OCI-LY3 (cell line): ENCODE data around the gene ARHGAP26.
A peak's percentile ranks its signal among the peaks of the same experiment; 100 is the strongest.

Experiments used
- H2AFZ ChIP-seq: fragments of 200-600, 300-600 bp; shearing (Covaris generic); 2 replicates; pipeline ENCODE4 v1.6.0; 2014; ENCODE audit warnings: antibody characterized with exemption, low read depth, low read length
- H3K27ac ChIP-seq: fragments of 200-600, 300-600 bp; sonication (generic); 2 replicates; pipeline ENCODE4 v1.5.1; 2014; ENCODE audit warnings: mild to moderate bottlenecking, low read length, moderate library complexity, mixed read lengths
- H3K27me3 ChIP-seq: fragments of 200-600, 300-600 bp; sonication (generic); 2 replicates; pipeline ENCODE4 v1.6.1; 2014; ENCODE audit warnings: low read depth, low read length, mixed read lengths
- H3K36me3 ChIP-seq: fragments of 200-600, 300-600 bp; sonication (generic); replicated peaks from 2 replicates; pipeline ENCODE3; 2014; ENCODE audit warnings: low read depth, low read length, mixed read lengths
- H3K4me1 ChIP-seq: fragments of 300-600, 200-600 bp; sonication (generic); 2 replicates; pipeline ENCODE4 v1.6.1; 2014; ENCODE audit warnings: low read length, mixed read lengths
- H3K4me2 ChIP-seq: fragments of 200-600, 300-600 bp; sonication (generic); 2 replicates; pipeline ENCODE4 v1.6.1; 2014; ENCODE audit warnings: low read length, mixed read lengths
- H3K4me3 ChIP-seq: fragments of 300-600, 200-600 bp; sonication (generic); 2 replicates; pipeline ENCODE4 v1.5.1; 2014; ENCODE audit warnings: antibody characterized with exemption, mild to moderate bottlenecking, low read length, moderate library complexity
- H3K79me2 ChIP-seq: fragments of 300-600, 200-600 bp; shearing (Covaris generic); 2 replicates; pipeline ENCODE4 v1.6.1; 2014; ENCODE audit warnings: mild to moderate bottlenecking, low read length, mixed read lengths
- H3K9ac ChIP-seq: fragments of 300-600, 200-600 bp; shearing (Covaris generic); 2 replicates; pipeline ENCODE4 v1.6.0; 2014; ENCODE audit warnings: mild to moderate bottlenecking, low read length, moderate library complexity
- H3K9me3 ChIP-seq: fragments of 200-600, 300-600 bp; shearing (Covaris generic); 2 replicates; pipeline ENCODE4 v1.6.1; 2014; ENCODE audit warnings: low read length, mixed read lengths; ENCODE audit not compliant: insufficient read depth
- H4K20me1 ChIP-seq: fragments of 200-600, 300-600 bp; sonication (generic); 2 replicates; pipeline ENCODE4 v1.6.1; 2016; ENCODE audit warnings: low read length, mixed read lengths; ENCODE audit not compliant: insufficient read depth
- EZH2phosphoT487 ChIP-seq: fragments of 200-600 bp; shearing (Covaris generic); IDR thresholded peaks from 2 replicates; pipeline ENCODE4 v1.6.1; 2018; ENCODE audit warnings: antibody characterized with exemption, mixed run types, low read depth
- TF ChIP-seq, protein P1 (sequence below): fragments of 200-600, 300-600 bp; sonication (generic); IDR thresholded peaks from 2 replicates; pipeline ENCODE4 v1.5.1; 2014; ENCODE audit warnings: antibody characterized with exemption, low read length, low read depth

ARHGAP26 gene

DNA sequence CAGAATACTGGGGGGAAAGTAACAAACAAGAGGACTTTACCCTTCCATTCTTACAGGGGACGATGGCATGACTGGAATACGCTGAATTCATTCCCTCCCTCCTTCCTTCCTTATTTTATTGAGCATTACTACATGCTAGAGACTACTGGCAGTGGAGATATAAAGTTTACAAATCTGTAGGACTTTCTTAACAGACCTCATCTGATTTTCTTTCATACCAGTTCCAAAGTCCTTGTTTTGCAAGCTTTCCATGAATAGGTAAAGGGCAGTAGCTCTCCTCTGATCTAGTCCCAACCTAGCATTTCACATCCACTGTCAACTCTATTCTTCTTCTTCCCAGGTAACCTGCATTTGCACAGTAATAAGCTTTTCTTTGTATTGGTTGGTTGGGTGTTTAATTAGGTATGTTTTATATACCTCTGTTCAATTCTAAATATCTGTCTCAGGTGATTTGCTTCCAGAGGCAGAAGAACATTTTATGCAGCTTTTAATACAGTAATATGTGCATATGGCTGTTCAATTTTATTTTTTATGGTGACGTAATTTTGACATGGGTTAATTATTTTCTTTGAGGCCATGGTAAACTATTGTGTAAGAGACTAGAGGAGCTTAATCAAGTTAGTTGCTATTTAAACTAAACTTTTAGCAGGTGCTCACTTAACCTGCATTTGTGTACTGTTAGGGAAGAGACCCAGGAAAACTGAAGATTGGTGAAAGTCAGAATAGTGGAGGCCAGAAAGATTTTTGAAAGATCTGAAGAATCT, 150.9 kb downstream of the ARHGAP26 start:
- TF ChIP-seq, protein P1, sequence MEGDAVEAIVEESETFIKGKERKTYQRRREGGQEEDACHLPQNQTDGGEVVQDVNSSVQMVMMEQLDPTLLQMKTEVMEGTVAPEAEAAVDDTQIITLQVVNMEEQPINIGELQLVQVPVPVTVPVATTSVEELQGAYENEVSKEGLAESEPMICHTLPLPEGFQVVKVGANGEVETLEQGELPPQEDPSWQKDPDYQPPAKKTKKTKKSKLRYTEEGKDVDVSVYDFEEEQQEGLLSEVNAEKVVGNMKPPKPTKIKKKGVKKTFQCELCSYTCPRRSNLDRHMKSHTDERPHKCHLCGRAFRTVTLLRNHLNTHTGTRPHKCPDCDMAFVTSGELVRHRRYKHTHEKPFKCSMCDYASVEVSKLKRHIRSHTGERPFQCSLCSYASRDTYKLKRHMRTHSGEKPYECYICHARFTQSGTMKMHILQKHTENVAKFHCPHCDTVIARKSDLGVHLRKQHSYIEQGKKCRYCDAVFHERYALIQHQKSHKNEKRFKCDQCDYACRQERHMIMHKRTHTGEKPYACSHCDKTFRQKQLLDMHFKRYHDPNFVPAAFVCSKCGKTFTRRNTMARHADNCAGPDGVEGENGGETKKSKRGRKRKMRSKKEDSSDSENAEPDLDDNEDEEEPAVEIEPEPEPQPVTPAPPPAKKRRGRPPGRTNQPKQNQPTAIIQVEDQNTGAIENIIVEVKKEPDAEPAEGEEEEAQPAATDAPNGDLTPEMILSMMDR: no peak
- no peak for TF ChIP-seq EZH2phosphoT487
- Histone ChIP-seq H3K9me3 (no peaks in the 10 kb centered on the region), H4K20me1 (no peaks in the 10 kb centered on the region), H3K79me2 (no peaks in the 10 kb centered on the region), H3K9ac (no peak overlapping the region), H2AFZ (no peak overlapping the region), H3K4me2 (no peak overlapping the region), H3K4me3 (no peak overlapping the region), H3K4me1 (peaks cover 8% of the 10 kb centered on the region), H3K36me3 (no peaks in the 10 kb centered on the region), H3K27me3 (no peaks in the 10 kb centered on the region), H3K27ac (no peak overlapping the region)

DNA sequence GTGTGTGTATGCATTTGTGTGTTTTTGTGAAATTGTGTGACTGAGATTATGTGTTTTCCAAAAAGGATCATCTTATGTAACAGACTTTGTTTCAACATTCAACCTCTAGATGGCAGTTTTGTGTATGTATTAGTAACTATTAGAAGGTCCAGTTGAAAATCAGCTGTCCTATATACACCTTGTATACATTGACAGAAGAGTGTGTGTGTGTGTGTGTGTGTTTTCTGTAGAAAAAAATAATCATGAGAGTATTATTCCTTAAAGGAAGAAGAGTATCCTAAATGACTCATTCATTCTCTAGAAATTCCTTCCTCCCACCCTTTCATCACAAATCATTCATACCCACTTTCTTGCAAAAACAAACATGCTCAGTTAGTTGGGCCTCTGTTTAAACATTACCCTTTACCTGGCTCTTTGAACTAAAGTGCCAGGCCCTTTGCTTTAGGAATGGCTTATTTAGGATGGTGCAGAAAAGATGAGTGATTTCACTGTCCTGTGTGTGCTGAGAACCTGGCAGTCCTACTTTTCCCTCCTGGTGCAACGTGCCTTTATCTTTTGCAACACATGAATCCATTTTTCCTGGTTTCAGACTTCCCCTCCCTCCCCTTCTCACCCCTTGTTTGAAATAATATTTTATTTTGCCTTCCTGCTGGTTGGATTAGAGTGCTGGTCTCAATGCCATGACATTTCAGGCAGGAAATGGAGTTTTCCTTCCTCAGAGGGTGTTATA, 152.2 kb downstream of the ARHGAP26 start:
- Histone ChIP-seq H3K9me3 (no peaks in the 10 kb centered on the region), H4K20me1 (no peaks in the 10 kb centered on the region), H3K4me3 (no peak overlapping the region), H2AFZ (no peak overlapping the region), H3K36me3 (no peaks in the 10 kb centered on the region), H3K27ac (no peak overlapping the region), H3K9ac (no peak overlapping the region), H3K4me2 (no peak overlapping the region), H3K27me3 (no peaks in the 10 kb centered on the region), H3K79me2 (no peaks in the 10 kb centered on the region), H3K4me1 (no peaks in the 10 kb centered on the region)
- TF ChIP-seq, protein P1: peak; percentile 41
- no peak for TF ChIP-seq EZH2phosphoT487

DNA sequence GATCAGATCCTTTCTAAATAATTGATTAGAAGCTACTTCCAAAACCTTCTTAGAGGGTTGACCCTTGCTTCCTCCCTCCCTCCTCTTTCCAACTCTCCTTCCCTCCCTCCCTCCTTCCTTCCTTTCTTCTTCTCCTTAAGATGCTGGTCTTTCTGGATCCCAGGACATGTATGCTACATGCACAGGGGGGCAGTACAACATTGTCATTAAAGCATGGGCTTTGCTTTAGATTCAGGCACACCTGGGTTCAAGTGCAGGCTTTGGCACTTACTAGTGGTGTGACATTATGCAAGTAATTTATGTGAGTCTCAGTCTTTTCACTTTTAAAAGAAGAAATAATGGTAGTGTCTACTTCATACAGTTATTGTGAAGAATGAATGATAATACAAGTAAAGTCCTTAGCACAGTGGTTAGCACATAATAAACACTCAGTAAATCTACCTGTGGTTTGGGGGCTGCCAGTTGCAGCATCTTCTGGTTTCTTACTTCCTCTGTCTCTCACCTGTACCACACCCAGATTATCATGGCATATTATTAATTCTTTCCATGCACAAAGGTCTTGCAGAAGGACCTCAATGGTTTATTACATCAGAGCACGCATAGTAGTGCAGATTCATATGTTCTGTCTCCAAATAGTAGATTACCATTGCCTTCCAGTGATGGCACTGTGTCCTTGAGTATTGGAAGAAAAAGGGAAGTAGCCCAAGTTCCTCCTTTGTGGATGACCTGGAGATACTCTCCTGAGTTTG, 154.1 kb downstream of the ARHGAP26 start:
- no peak overlapping the region for H2AFZ ChIP-seq
- no peak overlapping the region for H3K4me3 ChIP-seq
- H3K9ac ChIP-seq: no peak overlapping the region
- TF ChIP-seq, protein P1: no peak
- TF ChIP-seq EZH2phosphoT487: no peak
- H3K4me2 ChIP-seq: no peak overlapping the region
- no peaks in the 10 kb centered on the region for H3K27me3 ChIP-seq
- no peaks in the 10 kb centered on the region for H3K9me3 ChIP-seq
- no peaks in the 10 kb centered on the region for H3K79me2 ChIP-seq
- no peak overlapping the region for H3K27ac ChIP-seq
- no peaks in the 10 kb centered on the region for H3K4me1 ChIP-seq
- no peaks in the 10 kb centered on the region for H3K36me3 ChIP-seq
- H4K20me1 ChIP-seq: no peaks in the 10 kb centered on the region

DNA sequence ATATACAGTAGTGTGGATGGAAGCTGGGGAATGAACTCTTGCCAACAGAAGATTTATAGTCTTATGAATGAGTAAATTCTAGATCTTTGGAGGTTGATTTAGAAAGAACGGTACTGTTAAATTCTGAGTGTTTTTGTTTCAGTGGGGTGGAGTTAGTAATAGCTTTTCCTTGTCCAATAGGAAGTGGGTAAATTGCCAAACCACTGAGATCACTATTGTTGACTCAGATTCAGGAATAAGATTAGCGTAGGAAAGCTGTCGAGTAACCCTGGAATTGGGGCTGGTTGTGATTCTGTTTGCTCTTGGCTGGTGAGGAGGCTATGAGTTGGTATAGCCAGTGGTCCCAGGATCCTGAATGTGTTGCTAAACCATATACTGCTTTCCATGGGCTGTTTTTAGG, 155.6 kb downstream of the ARHGAP26 start:
- Histone ChIP-seq H3K79me2 (no peaks in the 10 kb centered on the region), H3K27ac (no peak overlapping the region), H3K4me2 (no peak overlapping the region), H2AFZ (no peak overlapping the region), H3K27me3 (no peaks in the 10 kb centered on the region), H3K4me1 (no peaks in the 10 kb centered on the region), H4K20me1 (no peaks in the 10 kb centered on the region), H3K9ac (no peak overlapping the region), H3K9me3 (no peaks in the 10 kb centered on the region), H3K36me3 (no peaks in the 10 kb centered on the region), H3K4me3 (no peak overlapping the region)
- no peak for TF ChIP-seq EZH2phosphoT487
- TF ChIP-seq, protein P1: no peak
